Naive thymus-derived CD4-positive, alpha-beta T cell (primary cell): ENCODE results near the gene LSR. TPM values are rescaled to one million over a fixed set of nuclear protein-coding genes. Genes with fewer than 3 reads are reported as not detected.

Experiments
- ATAC-seq: fragments of 150-1000 bp; cut with Tn5 transposase; 2 replicates; pipeline ENCODE4 v1.10.0; 2021; ENCODE audit warnings: mild to moderate bottlenecking, moderate library complexity
- CTCF ChIA-PET: fragments of 350-600 bp; sonication (Branson Sonifier 250); formaldehyde crosslinking; loops from one replicate; lab custom pipeline; 2021; ENCODE audit warnings: antibody characterized with exemption; lab: Charles Lee
- POLR2A ChIA-PET: fragments of 350-600 bp; sonication (Branson Sonifier 250); formaldehyde crosslinking; loops from one replicate; lab custom pipeline; 2021; ENCODE audit warnings: antibody characterized with exemption, inconsistent platforms; lab: Charles Lee
- DNase-seq, 9 donors: peaks; one replicate each; pipeline versions ENCODE4 v3.0.0 to v3.0.0-alpha.2; 2020 to 2022; ENCODE audit warnings: mixed read lengths in 1 of 9
- H3K27ac ChIP-seq: one replicate; pipeline ENCODE4 v1.7.0; 2013; ENCODE audit warnings: mild to moderate bottlenecking, low read depth, low read length, moderate library complexity
- H3K27me3 ChIP-seq, 2 donors: one replicate each; pipeline ENCODE4 v1.7.0; 2013; ENCODE audit warnings: low read length in 2 of 2, mild to moderate bottlenecking in 2 of 2, moderate library complexity in 2 of 2; ENCODE audit not compliant: control insufficient read depth in 2 of 2, insufficient read depth in 2 of 2
- H3K36me3 ChIP-seq, 3 experiments: 1 replicate in 2 of 3; 2 replicates in 1 of 3; pipeline ENCODE4 v1.7.0; 2013; ENCODE audit warnings: low read length in 3 of 3, mild to moderate bottlenecking in 3 of 3, moderate library complexity in 1 of 3; ENCODE audit not compliant: insufficient read depth in 3 of 3, control insufficient read depth in 2 of 3
- H3K4me1 ChIP-seq, 2 donors: one replicate each; pipeline ENCODE4 v1.7.0; 2013; ENCODE audit warnings: low read length in 2 of 2, mild to moderate bottlenecking in 2 of 2, moderate library complexity in 1 of 2; ENCODE audit not compliant: control insufficient read depth in 2 of 2, insufficient read depth in 2 of 2
- H3K4me3 ChIP-seq: 2 replicates; pipeline ENCODE4 v1.7.0; 2013; ENCODE audit warnings: mild to moderate bottlenecking, low read length
- H3K9me3 ChIP-seq, 3 experiments: 1 replicate in 2 of 3; 2 replicates in 1 of 3; pipeline ENCODE4 v1.7.0; 2013; ENCODE audit warnings: low read length in 3 of 3; ENCODE audit not compliant: control insufficient read depth in 2 of 3
- H3K27ac Mint-ChIP-seq, 9 donors: one replicate each; pipeline ENCODE4 v1.8.0; 2020 to 2022; ENCODE audit warnings: mixed read lengths in 9 of 9, mild to moderate bottlenecking in 8 of 9, moderate library complexity in 5 of 9, inconsistent platforms in 2 of 9
- H3K27me3 Mint-ChIP-seq, 5 donors: one replicate each; pipeline ENCODE4 v1.8.0; 2021 to 2022; ENCODE audit warnings: mixed read lengths in 5 of 5, mild to moderate bottlenecking in 1 of 5
- H3K36me3 Mint-ChIP-seq, 5 donors: one replicate each; pipeline ENCODE4 v1.8.0; 2020 to 2022; ENCODE audit warnings: mixed read lengths in 5 of 5, mild to moderate bottlenecking in 3 of 5, inconsistent platforms in 1 of 5
- H3K4me1 Mint-ChIP-seq, 7 donors: one replicate each; pipeline ENCODE4 v1.8.0; 2020 to 2022; ENCODE audit warnings: mixed read lengths in 7 of 7, mild to moderate bottlenecking in 3 of 7, inconsistent platforms in 1 of 7
- H3K4me3 Mint-ChIP-seq, 10 donors: one replicate each; pipeline ENCODE4 v1.8.0; 2020 to 2022; ENCODE audit warnings: mild to moderate bottlenecking in 10 of 10, mixed read lengths in 10 of 10, moderate library complexity in 6 of 10, inconsistent platforms in 2 of 10
- H3K9me3 Mint-ChIP-seq, 11 donors: one replicate each; pipeline ENCODE4 v1.8.0; 2020 to 2022; ENCODE audit warnings: mixed read lengths in 11 of 11, mild to moderate bottlenecking in 4 of 11, inconsistent platforms in 1 of 11, moderate library complexity in 1 of 11
- intact Hi-C, 2 donors: fragments of 100-400 bp; cut with micrococcal nuclease; formaldehyde crosslinking; loops; one replicate each; pipeline ENCODE4 v1.15.1; 2023
- polyA plus RNA-seq, 2 donors: library from polyadenylated mRNA; unstranded; fragments of 300-500 nt; fragmentation: Illumina TruSeq; gene quantifications; one replicate each; pipeline ENCODE4 v1.2.3, GENCODE V29; 2021
- total RNA-seq, 6 experiments: library from RNA in 5 of 6; stranded (reverse) in 5 of 6; gene quantifications; 1 replicate in 5 of 6; 2 replicates in 1 of 6; pipeline ENCODE4 v1.2.3 and lab custom pipeline; 2021 to 2026

LSR gene
- total and polyA plus RNA-seq, 7 experiments from 2014 or later, result 4.6 to 59.3 (median 25.1) TPM

- H3K4me3 Mint-ChIP-seq, result peak overlapping the region in 1 of 10 donors; percentile 5
- peaks cover 0 to 20% of the 10 kb centered on the region in 2 donors for H3K4me1 ChIP-seq
- no peak overlapping the region for H3K4me3 ChIP-seq
- no peak overlapping the region for H3K27ac ChIP-seq
- H3K4me1 Mint-ChIP-seq, result peaks cover 14 to 34% (median 28%) of the 10 kb centered on the region in 7 donors
- H3K36me3 Mint-ChIP-seq, result no peaks in the 10 kb centered on the region
- POLR2A ChIA-PET, result interaction anchor here (1.3 to 2.9 kb wide), 4 partner anchors 10 to 15 kb away, joined by 5 to 12 read pairs (median 8); no protein-coding TSS in a partner anchor
- H3K9me3 Mint-ChIP-seq, result peaks cover 0 to 5% (median 0%) of the 10 kb centered on the region in 11 donors
- H3K27me3 Mint-ChIP-seq, result peaks cover 0 to 2% (median 0%) of the 10 kb centered on the region in 5 donors
- H3K27me3 ChIP-seq, result no peaks in the 10 kb centered on the region
- no peaks in the 10 kb centered on the region for H3K9me3 ChIP-seq
- H3K36me3 ChIP-seq, result no peaks in the 10 kb centered on the region
- DNase-seq (peak in 1 of 9 donors; percentile 7), ATAC-seq (no peak)
- intact Hi-C loops, result no loop called here
- CTCF ChIA-PET, result interaction anchor here (1.1 to 1.2 kb wide), 2 partner anchors 9 to 84 kb away, joined by 3 read pairs; no protein-coding TSS in a partner anchor
- H3K27ac Mint-ChIP-seq, result peak overlapping the region in 5 of 9 donors; percentile 22 to 76 (median 48)
Observed at GRCh38 chr19:35225951-35226350, 22.9 kb upstream of the LSR start.

GRCh38 chr19:35226748-35227147, 22.1 kb upstream of the LSR start:
- ChIA-PET POLR2A (interaction anchor here (0.6 to 2.9 kb wide), 4 partner anchors 9 to 52 kb away, joined by 3 to 12 read pairs (median 6); no protein-coding TSS in a partner anchor), CTCF (interaction anchor here (1.1 to 1.2 kb wide), 2 partner anchors 10 to 85 kb away, joined by 3 read pairs; no protein-coding TSS in a partner anchor)
- Mint-ChIP-seq H3K27me3 (peaks cover 0 to 2% (median 0%) of the 10 kb centered on the region in 5 donors), H3K4me1 (peaks cover 14 to 29% (median 24%) of the 10 kb centered on the region in 7 donors), H3K36me3 (no peaks in the 10 kb centered on the region), H3K9me3 (peaks cover 0 to 5% (median 0%) of the 10 kb centered on the region in 11 donors), H3K27ac (peak overlapping the region in 1 of 9 donors; percentile 39), H3K4me3 (no peak overlapping the region)
- no peaks in the 10 kb centered on the region for H3K27me3 ChIP-seq
- no peaks in the 10 kb centered on the region for H3K9me3 ChIP-seq
- H3K36me3 ChIP-seq, result no peaks in the 10 kb centered on the region
- peaks cover 0 to 15% of the 10 kb centered on the region in 2 donors for H3K4me1 ChIP-seq
- DNase-seq (no peak), ATAC-seq (no peak)
- H3K27ac ChIP-seq, result no peak overlapping the region
- H3K4me3 ChIP-seq, result no peak overlapping the region
- intact Hi-C loops, result no loop called here

- Histone ChIP-seq H3K4me3 (no peak within 1 kb of the TSS), H3K36me3 (no peaks in the 10 kb centered on the region), H3K9me3 (no peaks in the 10 kb centered on the region), H3K27ac (no peak within 1 kb of the TSS), H3K27me3 (no peaks in the 10 kb centered on the region), H3K4me1 (peaks cover 0 to 8% of the 10 kb centered on the region in 2 donors)
- H3K27me3 Mint-ChIP-seq, result peaks cover 0 to 7% (median 0%) of the 10 kb centered on the region in 5 donors
- ChIA-PET POLR2A (interaction anchor here (0.9 kb wide), 1 partner anchor 11 kb away, joined by 3 read pairs; no protein-coding TSS in a partner anchor), CTCF (no interaction called here)
- no peaks in the 10 kb centered on the region for H3K9me3 Mint-ChIP-seq
- no peak for ATAC-seq
- peak in 1 of 9 donors; percentile 6 for DNase-seq
- H3K27ac Mint-ChIP-seq, result peak within 1 kb of the TSS in 3 of 9 donors; percentile 15 to 77 (median 42)
- no peak within 1 kb of the TSS for H3K4me3 Mint-ChIP-seq
- H3K4me1 Mint-ChIP-seq, result peaks cover 8 to 22% (median 16%) of the 10 kb centered on the region in 7 donors
- intact Hi-C loops, result no loop called here
- no peaks in the 10 kb centered on the region for H3K36me3 Mint-ChIP-seq
Observed at GRCh38 chr19:35228177-35228930, 20.4 kb upstream of the LSR start, which contains the start of gene FAM187B. Gene FAM187B, minus strand, starts transcription at chr19:35228739. Its CDS starts 59 bp downstream, at chr19:35228680.

- no peaks in the 10 kb centered on the region for H3K4me1 ChIP-seq
- DNase-seq (peak in 1 of 9 donors; percentile 9), ATAC-seq (no peak)
- H3K4me3 Mint-ChIP-seq, result no peak overlapping the region
- H3K36me3 ChIP-seq, result no peaks in the 10 kb centered on the region
- intact Hi-C loops, result no loop called here
- peaks cover 0 to 7% (median 0%) of the 10 kb centered on the region in 5 donors for H3K27me3 Mint-ChIP-seq
- CTCF ChIA-PET, result interaction anchor here (0.6 kb wide), 1 partner anchor 116 kb away, joined by 4 read pairs; no protein-coding TSS in a partner anchor
- no peaks in the 10 kb centered on the region for H3K9me3 ChIP-seq
- H3K4me1 Mint-ChIP-seq, result peaks cover 8 to 15% (median 9%) of the 10 kb centered on the region in 7 donors
- peak overlapping the region in 1 of 9 donors; percentile 76 for H3K27ac Mint-ChIP-seq
- H3K27me3 ChIP-seq, result no peaks in the 10 kb centered on the region
- no peak overlapping the region for H3K27ac ChIP-seq
- H3K4me3 ChIP-seq, result no peak overlapping the region
- no peaks in the 10 kb centered on the region for H3K36me3 Mint-ChIP-seq
- H3K9me3 Mint-ChIP-seq, result no peaks in the 10 kb centered on the region
- POLR2A ChIA-PET, result interaction anchor here (0.9 kb wide), 1 partner anchor 10 kb away, joined by 3 read pairs; no protein-coding TSS in a partner anchor
Observed at GRCh38 chr19:35229601-35230000, 19.2 kb upstream of the LSR start.

- H3K4me3 Mint-ChIP-seq, result no peak overlapping the region
- Histone ChIP-seq H3K27ac (no peak overlapping the region), H3K4me3 (no peak overlapping the region), H3K4me1 (no peaks in the 10 kb centered on the region), H3K27me3 (no peaks in the 10 kb centered on the region), H3K36me3 (no peaks in the 10 kb centered on the region), H3K9me3 (no peaks in the 10 kb centered on the region)
- intact Hi-C loops, result no loop called here
- ATAC-seq (no peak), DNase-seq (peak in 1 of 9 donors; percentile 15)
- no peaks in the 10 kb centered on the region for H3K9me3 Mint-ChIP-seq
- peaks cover 0 to 4% (median 0%) of the 10 kb centered on the region in 5 donors for H3K36me3 Mint-ChIP-seq
- ChIA-PET POLR2A (interaction anchor here (0.9 to 1.4 kb wide), 3 partner anchors 19 to 69 kb away, joined by 3 read pairs; no protein-coding TSS in a partner anchor), CTCF (no interaction called here)
- H3K4me1 Mint-ChIP-seq, result peaks cover 0 to 11% (median 7%) of the 10 kb centered on the region in 7 donors
- H3K27ac Mint-ChIP-seq, result peak overlapping the region in 2 of 9 donors; percentile 27 to 28
- peaks cover 0 to 7% (median 0%) of the 10 kb centered on the region in 5 donors for H3K27me3 Mint-ChIP-seq
Observed at GRCh38 chr19:35231956-35232645, 16.7 kb upstream of the LSR start.

- Mint-ChIP-seq H3K27ac (peak overlapping the region in 4 of 9 donors; percentile 27 to 38 (median 32)), H3K9me3 (no peaks in the 10 kb centered on the region), H3K4me3 (no peak overlapping the region), H3K27me3 (peaks cover 0 to 10% (median 0%) of the 10 kb centered on the region in 5 donors), H3K4me1 (peaks cover 3 to 14% (median 7%) of the 10 kb centered on the region in 7 donors), H3K36me3 (peaks cover 0 to 4% (median 0%) of the 10 kb centered on the region in 5 donors)
- Histone ChIP-seq H3K4me3 (no peak overlapping the region), H3K27ac (no peak overlapping the region), H3K4me1 (no peaks in the 10 kb centered on the region), H3K9me3 (no peaks in the 10 kb centered on the region), H3K36me3 (no peaks in the 10 kb centered on the region), H3K27me3 (no peaks in the 10 kb centered on the region)
- peak in 1 of 9 donors; percentile 1 for DNase-seq
- no peak for ATAC-seq
- ChIA-PET POLR2A (interaction anchor here (0.9 to 1.4 kb wide), 2 partner anchors 20 to 30 kb away, joined by 3 to 6 read pairs; no protein-coding TSS in a partner anchor), CTCF (interaction anchor here (0.5 to 0.6 kb wide), 2 partner anchors 20 to 85 kb away, joined by 3 to 5 read pairs; no protein-coding TSS in a partner anchor)
- intact Hi-C loops, result no loop called here
Observed at GRCh38 chr19:35232912-35233311, 15.9 kb upstream of the LSR start.
